Breast epithelium (tissue), 3 donors: ENCODE measurements around the gene CUBN.

Experiments used
- POLR2A ChIP-seq: fragments of 450-650 bp; IDR thresholded peaks from one replicate; pipeline ENCODE4 v1.6.1; 2016; ENCODE audit warnings: antibody characterized with exemption, mild to moderate bottlenecking, moderate library complexity
- POLR2AphosphoS5 ChIP-seq, 3 donors: sonication (generic); formaldehyde crosslinking; IDR thresholded peaks; one replicate each; pipeline ENCODE4 v1.6.1; 2017; ENCODE audit warnings: antibody characterized with exemption in 3 of 3
- TF ChIP-seq, protein P1 (sequence below), 3 donors: fragments of 450-650 bp; IDR thresholded peaks; one replicate each; pipeline ENCODE4 v1.5.1; 2016 to 2017; ENCODE audit warnings: antibody characterized with exemption in 3 of 3, mild to moderate bottlenecking in 3 of 3, moderate library complexity in 3 of 3

DNA sequence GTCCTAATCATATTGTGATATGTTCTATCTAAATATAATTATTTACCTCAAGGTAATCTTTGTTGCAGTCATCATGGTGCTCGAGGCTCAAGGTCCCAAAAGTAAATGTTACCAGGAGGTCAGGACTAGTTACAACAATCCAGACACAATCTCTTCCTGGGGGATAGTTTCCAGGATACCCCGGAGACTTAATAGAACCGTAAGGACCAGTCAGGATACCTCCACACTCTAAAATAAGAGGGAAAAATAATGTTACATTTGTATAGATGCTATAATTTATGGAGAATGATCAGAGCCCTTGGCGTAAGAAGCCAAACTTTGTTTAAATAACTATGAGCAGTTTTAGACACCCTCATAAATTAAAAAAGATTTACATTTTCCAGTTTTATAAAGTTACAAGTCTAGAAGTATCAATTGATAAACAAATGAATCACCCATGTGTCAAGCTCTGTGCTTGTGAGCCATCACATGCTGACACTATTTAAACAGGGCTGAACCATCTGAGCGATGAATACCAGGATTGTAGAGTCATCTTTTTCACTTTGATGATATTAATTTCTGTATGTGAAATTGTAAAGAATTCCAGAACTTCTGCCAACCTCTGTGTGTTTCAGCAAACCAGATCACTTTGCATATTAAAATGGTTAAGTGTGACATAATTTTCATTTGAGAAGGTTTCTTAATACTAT, 41.3 kb downstream of the CUBN start:
- TF ChIP-seq, protein P1, sequence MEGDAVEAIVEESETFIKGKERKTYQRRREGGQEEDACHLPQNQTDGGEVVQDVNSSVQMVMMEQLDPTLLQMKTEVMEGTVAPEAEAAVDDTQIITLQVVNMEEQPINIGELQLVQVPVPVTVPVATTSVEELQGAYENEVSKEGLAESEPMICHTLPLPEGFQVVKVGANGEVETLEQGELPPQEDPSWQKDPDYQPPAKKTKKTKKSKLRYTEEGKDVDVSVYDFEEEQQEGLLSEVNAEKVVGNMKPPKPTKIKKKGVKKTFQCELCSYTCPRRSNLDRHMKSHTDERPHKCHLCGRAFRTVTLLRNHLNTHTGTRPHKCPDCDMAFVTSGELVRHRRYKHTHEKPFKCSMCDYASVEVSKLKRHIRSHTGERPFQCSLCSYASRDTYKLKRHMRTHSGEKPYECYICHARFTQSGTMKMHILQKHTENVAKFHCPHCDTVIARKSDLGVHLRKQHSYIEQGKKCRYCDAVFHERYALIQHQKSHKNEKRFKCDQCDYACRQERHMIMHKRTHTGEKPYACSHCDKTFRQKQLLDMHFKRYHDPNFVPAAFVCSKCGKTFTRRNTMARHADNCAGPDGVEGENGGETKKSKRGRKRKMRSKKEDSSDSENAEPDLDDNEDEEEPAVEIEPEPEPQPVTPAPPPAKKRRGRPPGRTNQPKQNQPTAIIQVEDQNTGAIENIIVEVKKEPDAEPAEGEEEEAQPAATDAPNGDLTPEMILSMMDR (IDR thresholded peaks at IDR 0.05): no peak
- TF ChIP-seq POLR2A (no peak), POLR2AphosphoS5 (IDR thresholded peaks at IDR 0.05) (no peak)
